ENCODE data around the gene AK9. TPM values are rescaled to one million over a fixed set of nuclear protein-coding genes. Genes with fewer than 3 reads are reported as not detected.

Gene AK9
- total RNA-seq, 1 experiment from 2014 or later = 2.3 TPM

DNA sequence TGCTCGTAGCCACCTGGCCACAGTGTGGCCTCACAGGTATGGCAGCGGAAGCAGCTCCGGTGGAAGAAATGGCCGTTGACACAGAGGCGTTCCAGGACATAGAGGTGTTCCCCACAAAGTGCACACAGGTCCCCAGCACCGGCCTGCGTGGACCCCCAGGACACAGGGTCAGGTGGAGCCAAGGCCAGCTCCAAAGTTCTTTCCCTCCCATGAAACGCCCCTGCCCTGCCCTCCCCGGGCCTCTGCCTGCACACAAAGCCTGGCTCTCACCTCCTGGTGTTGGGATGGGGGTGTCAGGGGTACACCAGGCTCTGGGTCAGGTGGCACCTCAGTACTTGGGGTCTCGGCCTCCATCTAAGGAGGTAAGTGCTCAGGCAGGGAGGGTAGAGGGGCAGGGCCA, 243.9 kb downstream of the AK9 start:
- in situ Hi-C loops (cut with HindIII; ENCODE audit: low pct_unique_long_range_greater_than_20kb, low sequenced_read_pairs) = no loop called here
- DNase-seq (ENCODE audit: low read depth, low spot score) = no peak
- peaks cover under 1% of the 10 kb centered on the region for H3K4me1 ChIP-seq (ENCODE audit: control insufficient read depth, insufficient read depth, low read length)
- H3K27ac ChIP-seq (ENCODE audit: low read length) = no peak overlapping the region
- no peaks in the 10 kb centered on the region for H3K27me3 ChIP-seq (ENCODE audit: control insufficient read depth, insufficient read depth, low read length)
- peaks cover 2% of the 10 kb centered on the region; the same call in 1 of the 2 replicates for H3K36me3 ChIP-seq (ENCODE audit: control insufficient read depth, insufficient read depth, low read length)
- no peak overlapping the region for H3K4me3 ChIP-seq (ENCODE audit: low read depth in 2 of 2, low read length in 2 of 2)
- TF ChIP-seq SIN3A (IDR thresholded peaks at IDR 0.05; ENCODE audit: borderline replicate concordance, insufficient read depth, low read depth, low read length) (no peak), POLR2AphosphoS5 (IDR thresholded peaks at IDR 0.05; ENCODE audit: low read depth, low read length) (no peak), TCF7L2 (IDR thresholded peaks at IDR 0.05; ENCODE audit: low read depth, low read length) (no peak)
- TF ChIP-seq, protein P1, sequence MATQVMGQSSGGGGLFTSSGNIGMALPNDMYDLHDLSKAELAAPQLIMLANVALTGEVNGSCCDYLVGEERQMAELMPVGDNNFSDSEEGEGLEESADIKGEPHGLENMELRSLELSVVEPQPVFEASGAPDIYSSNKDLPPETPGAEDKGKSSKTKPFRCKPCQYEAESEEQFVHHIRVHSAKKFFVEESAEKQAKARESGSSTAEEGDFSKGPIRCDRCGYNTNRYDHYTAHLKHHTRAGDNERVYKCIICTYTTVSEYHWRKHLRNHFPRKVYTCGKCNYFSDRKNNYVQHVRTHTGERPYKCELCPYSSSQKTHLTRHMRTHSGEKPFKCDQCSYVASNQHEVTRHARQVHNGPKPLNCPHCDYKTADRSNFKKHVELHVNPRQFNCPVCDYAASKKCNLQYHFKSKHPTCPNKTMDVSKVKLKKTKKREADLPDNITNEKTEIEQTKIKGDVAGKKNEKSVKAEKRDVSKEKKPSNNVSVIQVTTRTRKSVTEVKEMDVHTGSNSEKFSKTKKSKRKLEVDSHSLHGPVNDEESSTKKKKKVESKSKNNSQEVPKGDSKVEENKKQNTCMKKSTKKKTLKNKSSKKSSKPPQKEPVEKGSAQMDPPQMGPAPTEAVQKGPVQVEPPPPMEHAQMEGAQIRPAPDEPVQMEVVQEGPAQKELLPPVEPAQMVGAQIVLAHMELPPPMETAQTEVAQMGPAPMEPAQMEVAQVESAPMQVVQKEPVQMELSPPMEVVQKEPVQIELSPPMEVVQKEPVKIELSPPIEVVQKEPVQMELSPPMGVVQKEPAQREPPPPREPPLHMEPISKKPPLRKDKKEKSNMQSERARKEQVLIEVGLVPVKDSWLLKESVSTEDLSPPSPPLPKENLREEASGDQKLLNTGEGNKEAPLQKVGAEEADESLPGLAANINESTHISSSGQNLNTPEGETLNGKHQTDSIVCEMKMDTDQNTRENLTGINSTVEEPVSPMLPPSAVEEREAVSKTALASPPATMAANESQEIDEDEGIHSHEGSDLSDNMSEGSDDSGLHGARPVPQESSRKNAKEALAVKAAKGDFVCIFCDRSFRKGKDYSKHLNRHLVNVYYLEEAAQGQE (IDR thresholded peaks at IDR 0.05; ENCODE audit: insufficient read depth in 1 of 2, low read depth in 2 of 2, low read length in 1 of 2) = no peak
- TF ChIP-seq, protein P2, sequence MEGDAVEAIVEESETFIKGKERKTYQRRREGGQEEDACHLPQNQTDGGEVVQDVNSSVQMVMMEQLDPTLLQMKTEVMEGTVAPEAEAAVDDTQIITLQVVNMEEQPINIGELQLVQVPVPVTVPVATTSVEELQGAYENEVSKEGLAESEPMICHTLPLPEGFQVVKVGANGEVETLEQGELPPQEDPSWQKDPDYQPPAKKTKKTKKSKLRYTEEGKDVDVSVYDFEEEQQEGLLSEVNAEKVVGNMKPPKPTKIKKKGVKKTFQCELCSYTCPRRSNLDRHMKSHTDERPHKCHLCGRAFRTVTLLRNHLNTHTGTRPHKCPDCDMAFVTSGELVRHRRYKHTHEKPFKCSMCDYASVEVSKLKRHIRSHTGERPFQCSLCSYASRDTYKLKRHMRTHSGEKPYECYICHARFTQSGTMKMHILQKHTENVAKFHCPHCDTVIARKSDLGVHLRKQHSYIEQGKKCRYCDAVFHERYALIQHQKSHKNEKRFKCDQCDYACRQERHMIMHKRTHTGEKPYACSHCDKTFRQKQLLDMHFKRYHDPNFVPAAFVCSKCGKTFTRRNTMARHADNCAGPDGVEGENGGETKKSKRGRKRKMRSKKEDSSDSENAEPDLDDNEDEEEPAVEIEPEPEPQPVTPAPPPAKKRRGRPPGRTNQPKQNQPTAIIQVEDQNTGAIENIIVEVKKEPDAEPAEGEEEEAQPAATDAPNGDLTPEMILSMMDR (IDR thresholded peaks at IDR 0.05) = no peak
- ChIA-PET POLR2A (no interaction called here), CTCF (interaction anchor here (0.6 kb wide), 1 partner anchor 509 kb away, joined by 3 read pairs; no protein-coding TSS in a partner anchor)
- no peaks in the 10 kb centered on the region for H3K9me3 ChIP-seq (ENCODE audit: control insufficient read depth, insufficient read depth, low read depth, low read length)
- BruUV-seq (replicated peaks) = no TSS peak
- ATAC-seq = no peak
- intact Hi-C loops (cut with micrococcal nuclease; ENCODE audit: unreplicated experiment) = no loop called here

DNA sequence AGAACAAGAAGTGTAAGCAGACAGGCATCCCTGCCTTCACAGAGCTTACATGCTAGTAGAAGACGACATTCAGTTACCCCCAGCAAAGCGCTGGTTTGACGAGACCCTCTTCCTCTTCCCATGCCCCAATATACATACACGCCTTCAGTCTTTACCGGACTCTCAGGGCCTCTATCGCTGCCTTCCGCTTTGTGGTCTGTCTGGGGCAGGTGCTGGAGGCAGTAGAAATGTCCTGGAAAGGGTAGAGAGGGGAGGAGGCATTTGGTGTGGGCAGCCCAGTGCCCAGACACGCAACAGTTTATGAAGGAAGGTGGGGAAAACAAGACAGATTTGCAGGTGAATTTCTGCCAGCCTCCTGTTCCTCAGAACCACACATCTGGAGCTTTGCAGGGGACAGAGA, 244.5 kb downstream of the AK9 start:
- intact Hi-C loops (cut with micrococcal nuclease; ENCODE audit: unreplicated experiment) = no loop called here
- no peak overlapping the region for H3K27ac ChIP-seq (ENCODE audit: low read length)
- H3K4me3 ChIP-seq (ENCODE audit: low read depth in 2 of 2, low read length in 2 of 2) = no peak overlapping the region
- DNase-seq (ENCODE audit: low read depth, low spot score) (no peak), ATAC-seq (no peak)
- H3K27me3 ChIP-seq (ENCODE audit: control insufficient read depth, insufficient read depth, low read length) = no peaks in the 10 kb centered on the region
- peaks cover 6% of the 10 kb centered on the region for H3K4me1 ChIP-seq (ENCODE audit: control insufficient read depth, insufficient read depth, low read length)
- TF ChIP-seq, protein P2 (IDR thresholded peaks at IDR 0.05) = no peak
- no peak; the same call in 1 of the 2 replicates for TF ChIP-seq POLR2AphosphoS5 (IDR thresholded peaks at IDR 0.05; ENCODE audit: low read depth, low read length)
- TF ChIP-seq, protein P1 (IDR thresholded peaks at IDR 0.05; ENCODE audit: insufficient read depth in 1 of 2, low read depth in 2 of 2, low read length in 1 of 2) = no peak
- no peak for TF ChIP-seq SIN3A (IDR thresholded peaks at IDR 0.05; ENCODE audit: borderline replicate concordance, insufficient read depth, low read depth, low read length)
- TF ChIP-seq TCF7L2 (IDR thresholded peaks at IDR 0.05; ENCODE audit: low read depth, low read length) = no peak
- H3K9me3 ChIP-seq (ENCODE audit: control insufficient read depth, insufficient read depth, low read depth, low read length) = no peaks in the 10 kb centered on the region
- in situ Hi-C loops (cut with HindIII; ENCODE audit: low pct_unique_long_range_greater_than_20kb, low sequenced_read_pairs) = no loop called here
- ChIA-PET POLR2A (no interaction called here), CTCF (interaction anchor here (0.6 kb wide), 1 partner anchor 510 kb away, joined by 3 read pairs; no protein-coding TSS in a partner anchor)
- BruUV-seq (replicated peaks) = TSS peak; percentile 41
- peaks cover 2% of the 10 kb centered on the region; the same call in 1 of the 2 replicates for H3K36me3 ChIP-seq (ENCODE audit: control insufficient read depth, insufficient read depth, low read length)
